Natural killer cell (primary cell): ENCODE data around the gene ZBTB7B. TPM values are rescaled to one million over a fixed set of nuclear protein-coding genes. Genes with fewer than 3 reads are reported as not detected.
A peak's percentile ranks its signal among the peaks of the same experiment; 100 is the strongest.

Experiments
- ATAC-seq, 3 donors: fragments of 150-1000 bp in 2 of 3; fragments of 200-7000 bp in 1 of 3; cut with Tn5 transposase; 1 replicate in 1 of 3; 2 replicates in 2 of 3; pipeline ENCODE4 v1.10.0; 2021; ENCODE audit warnings: mild to moderate bottlenecking in 2 of 3, moderate library complexity in 2 of 3
- DNase-seq, 2 donors: peaks; one replicate each; pipeline versions ENCODE4 v3.0.0 to v3.0.0-alpha.2; 2013 to 2021; ENCODE audit warnings: mixed read lengths in 1 of 2
- H3K27ac ChIP-seq: one replicate; pipeline ENCODE4 v1.5.1; 2013; ENCODE audit warnings: mild to moderate bottlenecking, low read length
- H3K27me3 ChIP-seq: one replicate; pipeline ENCODE4 v1.6.1; 2013; ENCODE audit warnings: low read length; ENCODE audit not compliant: control insufficient read depth, insufficient read depth
- H3K36me3 ChIP-seq: one replicate; pipeline ENCODE4 v1.6.1; 2013; ENCODE audit warnings: low read length; ENCODE audit not compliant: control insufficient read depth, insufficient read depth
- H3K4me1 ChIP-seq: one replicate; pipeline ENCODE4 v1.6.1; 2013; ENCODE audit warnings: low read length; ENCODE audit not compliant: control insufficient read depth, insufficient read depth
- H3K4me3 ChIP-seq: one replicate; pipeline ENCODE4 v1.5.1; 2013; ENCODE audit warnings: low read length
- H3K9me3 ChIP-seq: one replicate; pipeline ENCODE4 v1.6.1; 2013; ENCODE audit warnings: low read length; ENCODE audit not compliant: control insufficient read depth, insufficient read depth
- H3K27ac Mint-ChIP-seq, 2 donors: one replicate each; pipeline ENCODE4 v1.8.0; 2022; ENCODE audit warnings: mild to moderate bottlenecking in 2 of 2, mixed read lengths in 2 of 2, moderate library complexity in 1 of 2
- H3K27me3 Mint-ChIP-seq, 2 donors: one replicate each; pipeline ENCODE4 v1.8.0; 2022; ENCODE audit warnings: low read depth in 2 of 2, mixed read lengths in 2 of 2
- H3K36me3 Mint-ChIP-seq: one replicate; pipeline ENCODE4 v1.8.0; 2022; ENCODE audit warnings: mixed read lengths
- H3K4me1 Mint-ChIP-seq, 2 donors: one replicate each; pipeline ENCODE4 v1.8.0; 2022; ENCODE audit warnings: mixed read lengths in 2 of 2
- H3K4me3 Mint-ChIP-seq: one replicate; pipeline ENCODE4 v1.8.0; 2022; ENCODE audit warnings: mild to moderate bottlenecking, moderate library complexity, mixed read lengths
- H3K9me3 Mint-ChIP-seq, 2 donors: one replicate each; pipeline ENCODE4 v1.8.0; 2022; ENCODE audit warnings: mixed read lengths in 2 of 2
- WGBS: methylation state at CpG from one replicate; pipeline ENCODE4 v1.1.7; 2013; ENCODE audit warnings: missing lambda C conversion rate; ENCODE audit not compliant: insufficient coverage; 5-methylcytosine and 5-hydroxymethylcytosine counted together
- intact Hi-C: fragments of 100-400 bp; cut with micrococcal nuclease; formaldehyde crosslinking; loops from one replicate; pipeline ENCODE4 v1.14.2; 2022
- total RNA-seq, 4 donors: library from RNA; stranded (reverse); fragments of 120-200 nt in 1 of 4; gene quantifications; one replicate each; pipeline versions ENCODE4 v1.2.3 to v1.2.4, GENCODE V29; 2013 to 2022
- TF ChIP-seq, protein P1 (sequence below): fragments of 200-600 bp; IDR thresholded peaks from one replicate; pipeline ENCODE4 v1.8.0; 2022; ENCODE audit warnings: antibody characterized with exemption

The ZBTB7B gene
- total RNA-seq, 3 donors from 2014 or later (not counting 1 experiment from before 2014, with no cell fraction given) = 61.2 to 75.4 (median 63.3) TPM

DNA sequence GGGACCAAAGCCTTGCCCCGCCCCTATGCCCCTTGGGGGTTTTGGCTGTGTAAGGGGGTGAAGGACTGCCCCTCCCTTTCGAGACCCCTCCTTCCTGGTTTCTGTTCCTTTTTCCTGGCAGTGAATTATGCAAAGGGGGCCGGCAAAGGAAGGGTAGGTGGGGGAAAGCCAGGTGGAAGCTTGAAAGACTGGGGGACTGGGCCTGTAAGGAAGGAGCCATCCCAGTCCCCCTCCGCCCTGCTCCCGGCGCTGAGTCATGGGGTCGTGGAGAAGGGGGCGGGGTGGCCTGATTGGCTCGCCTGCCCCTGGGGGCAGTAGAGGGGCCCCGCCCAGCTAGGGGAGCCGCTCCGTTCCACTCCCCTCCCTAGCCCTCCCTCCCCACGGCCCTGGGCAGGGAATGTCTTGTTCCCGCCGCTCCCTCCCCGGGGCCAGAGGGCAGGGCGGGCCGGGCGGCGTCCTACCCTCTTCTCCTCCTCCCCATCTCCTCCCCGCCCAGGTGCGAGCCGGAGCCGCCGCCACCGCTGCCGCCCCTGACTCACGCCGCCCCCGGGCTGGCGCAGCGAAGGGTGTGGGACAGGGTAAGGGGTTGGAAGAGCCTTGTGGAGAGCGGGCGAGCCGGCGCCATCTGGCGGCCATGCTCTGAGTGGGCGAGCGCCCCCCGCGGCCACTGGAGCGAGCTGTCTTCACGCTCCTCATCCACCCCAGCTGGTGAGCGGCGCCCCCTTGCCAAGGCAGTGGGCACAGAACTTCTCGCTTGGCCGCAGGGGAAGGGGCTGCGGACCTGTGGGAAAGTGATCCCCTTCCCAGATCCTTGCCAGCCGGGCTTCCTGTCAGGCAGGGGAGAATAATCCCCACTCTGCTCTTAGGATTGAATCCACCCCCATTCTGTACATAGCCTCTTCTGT, 14.7 kb downstream of the ZBTB7B start:
- Histone ChIP-seq H3K4me1 (peaks cover 58% of the 10 kb centered on the region), H3K9me3 (no peaks in the 10 kb centered on the region), H3K27me3 (no peaks in the 10 kb centered on the region), H3K27ac (peak overlapping the region; percentile 68), H3K4me3 (peak overlapping the region; percentile 13), H3K36me3 (peaks cover 20% of the 10 kb centered on the region)
- peaks cover 17 to 46% of the 10 kb centered on the region in 2 donors for H3K4me1 Mint-ChIP-seq
- H3K27me3 Mint-ChIP-seq = no peaks in the 10 kb centered on the region
- no peaks in the 10 kb centered on the region for H3K36me3 Mint-ChIP-seq
- TF ChIP-seq, protein P1, sequence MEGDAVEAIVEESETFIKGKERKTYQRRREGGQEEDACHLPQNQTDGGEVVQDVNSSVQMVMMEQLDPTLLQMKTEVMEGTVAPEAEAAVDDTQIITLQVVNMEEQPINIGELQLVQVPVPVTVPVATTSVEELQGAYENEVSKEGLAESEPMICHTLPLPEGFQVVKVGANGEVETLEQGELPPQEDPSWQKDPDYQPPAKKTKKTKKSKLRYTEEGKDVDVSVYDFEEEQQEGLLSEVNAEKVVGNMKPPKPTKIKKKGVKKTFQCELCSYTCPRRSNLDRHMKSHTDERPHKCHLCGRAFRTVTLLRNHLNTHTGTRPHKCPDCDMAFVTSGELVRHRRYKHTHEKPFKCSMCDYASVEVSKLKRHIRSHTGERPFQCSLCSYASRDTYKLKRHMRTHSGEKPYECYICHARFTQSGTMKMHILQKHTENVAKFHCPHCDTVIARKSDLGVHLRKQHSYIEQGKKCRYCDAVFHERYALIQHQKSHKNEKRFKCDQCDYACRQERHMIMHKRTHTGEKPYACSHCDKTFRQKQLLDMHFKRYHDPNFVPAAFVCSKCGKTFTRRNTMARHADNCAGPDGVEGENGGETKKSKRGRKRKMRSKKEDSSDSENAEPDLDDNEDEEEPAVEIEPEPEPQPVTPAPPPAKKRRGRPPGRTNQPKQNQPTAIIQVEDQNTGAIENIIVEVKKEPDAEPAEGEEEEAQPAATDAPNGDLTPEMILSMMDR = peak; percentile 100
- H3K9me3 Mint-ChIP-seq = no peaks in the 10 kb centered on the region
- H3K27ac Mint-ChIP-seq = peak overlapping the region; percentile 27 to 50
- WGBS = 9% methylated on average over 44 of the region's 49 CpGs
- intact Hi-C loops = loop anchor here (1.0 to 2.0 kb wide), 5 partner anchors 42 to 458 kb away; partner anchors contain the start of genes CKS1B and UBE2Q1
- H3K4me3 Mint-ChIP-seq = peak overlapping the region; percentile 52
- DNase-seq = peak; percentile 88 to 94
- peak; percentile 99 for ATAC-seq

DNA sequence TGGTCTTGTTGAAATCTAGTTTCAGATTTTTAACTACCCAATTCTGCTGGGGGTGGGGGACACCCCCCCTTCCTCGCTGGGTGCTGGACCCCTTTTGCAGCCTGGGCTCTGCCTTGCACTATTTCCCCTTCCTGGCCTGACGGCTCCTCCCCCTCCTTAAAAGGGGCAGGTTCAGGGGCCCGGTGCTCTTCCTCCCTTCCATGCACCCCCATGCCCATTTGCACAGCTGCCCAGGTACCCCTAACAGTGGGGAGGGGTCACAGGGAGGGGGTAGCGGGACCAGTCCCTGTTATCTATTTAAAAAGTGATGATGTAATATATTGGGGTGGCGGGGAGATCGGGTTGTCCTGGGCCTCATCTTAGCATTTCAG, 15.3 kb downstream of the ZBTB7B start:
- no peaks in the 10 kb centered on the region for H3K36me3 Mint-ChIP-seq
- ATAC-seq = peak in 1 of 3 donors; percentile 1
- no peaks in the 10 kb centered on the region for H3K27me3 ChIP-seq

DNA sequence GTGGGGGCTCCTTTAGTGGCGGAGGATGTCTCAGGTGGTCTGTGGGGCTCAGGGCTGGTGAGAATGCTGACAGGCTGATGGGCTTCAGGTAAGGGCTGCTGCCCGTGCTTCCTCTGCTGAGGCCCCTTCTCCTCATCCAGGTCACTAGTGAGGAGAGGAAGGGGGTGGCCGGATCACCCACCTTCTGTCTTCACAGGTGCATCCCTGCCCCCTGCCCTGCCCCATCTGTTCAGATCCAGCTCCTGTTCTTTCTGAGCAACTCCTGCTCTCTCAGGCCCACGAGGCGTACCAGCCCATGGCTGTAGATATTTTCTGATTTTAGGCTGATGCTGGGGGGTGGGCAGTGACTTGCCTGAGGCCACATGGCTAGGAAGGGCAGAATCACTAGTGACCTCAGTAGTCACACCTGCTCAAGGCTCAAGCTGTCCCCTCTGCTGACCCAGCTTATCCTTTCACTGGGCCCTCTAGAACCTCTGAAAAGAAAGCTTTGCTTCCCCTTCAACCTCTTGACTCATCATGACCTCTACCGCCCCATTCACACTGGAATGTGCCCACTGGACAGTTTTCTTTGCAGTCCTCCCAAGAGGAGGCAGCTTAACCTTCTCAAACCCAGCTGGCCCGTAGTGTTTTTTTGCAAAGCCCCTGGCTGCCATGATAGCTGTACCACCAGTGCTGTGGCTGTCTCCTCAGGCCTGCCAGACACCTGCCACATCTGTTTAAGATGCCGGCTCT, 16.2 kb downstream of the ZBTB7B start:
- H3K4me3 Mint-ChIP-seq = no peak overlapping the region
- H3K27ac Mint-ChIP-seq = peak overlapping the region in 1 of 2 donors; percentile 29
- H3K4me1 ChIP-seq = peaks cover 43% of the 10 kb centered on the region
- TF ChIP-seq, protein P1 = no peak
- WGBS = 92% methylated on average over 8 of the region's 8 CpGs
- H3K27me3 ChIP-seq = no peaks in the 10 kb centered on the region
- DNase-seq (no peak), ATAC-seq (no peak)
- intact Hi-C loops = no loop called here
- no peaks in the 10 kb centered on the region for H3K27me3 Mint-ChIP-seq
- no peak overlapping the region for H3K27ac ChIP-seq
- peaks cover 19% of the 10 kb centered on the region for H3K36me3 ChIP-seq
- H3K4me3 ChIP-seq = no peak overlapping the region
- H3K9me3 Mint-ChIP-seq = no peaks in the 10 kb centered on the region
- H3K36me3 Mint-ChIP-seq = no peaks in the 10 kb centered on the region
- peaks cover 11 to 31% of the 10 kb centered on the region in 2 donors for H3K4me1 Mint-ChIP-seq
- no peaks in the 10 kb centered on the region for H3K9me3 ChIP-seq

More for the DNA sequence above, 15.3 kb downstream of the ZBTB7B start:
- Mint-ChIP-seq H3K4me1 (peaks cover 15 to 40% of the 10 kb centered on the region in 2 donors), H3K4me3 (peak overlapping the region; percentile 52), H3K9me3 (no peaks in the 10 kb centered on the region), H3K27me3 (no peaks in the 10 kb centered on the region), H3K27ac (peak overlapping the region; percentile 27 to 50)
- 49% methylated on average over 5 of the region's 6 CpGs for WGBS
- Histone ChIP-seq H3K36me3 (peaks cover 20% of the 10 kb centered on the region), H3K27ac (peak overlapping the region; percentile 1), H3K4me3 (peak overlapping the region; percentile 2), H3K4me1 (peaks cover 52% of the 10 kb centered on the region), H3K9me3 (no peaks in the 10 kb centered on the region)
- DNase-seq = no peak
- TF ChIP-seq, protein P1 = no peak
- intact Hi-C loops = loop anchor here (1.0 to 2.0 kb wide), 5 partner anchors 43 to 459 kb away; partner anchors contain the start of genes CKS1B and UBE2Q1
